ENCODE data around the gene DDB1.

- TF ChIP-seq PLRG1 (conservative IDR thresholded peaks at IDR 0.05) (no peak), POLR2A (IDR thresholded peaks at IDR 0.05; ENCODE audit: insufficient read depth in 1 of 2, low read depth in 2 of 2, low read length in 2 of 2) (no peak; a peak in 1 of 4 replicates), TAF1 (CRISPR knock-in tag; IDR thresholded peaks at IDR 0.05) (no peak), TAF15 (IDR thresholded peaks at IDR 0.05; ENCODE audit: low read depth, low read length, poor library complexity, severe bottlenecking) (no peak), CTCF (CRISPR knock-in tag; IDR thresholded peaks at IDR 0.05) (no peak), STAG1 (CRISPR knock-in tag; IDR thresholded peaks at IDR 0.05) (no peak), HMG20B (CRISPR knock-in tag; conservative IDR thresholded peaks at IDR 0.05) (no peak), FOXM1 (CRISPR knock-in tag; IDR thresholded peaks at IDR 0.05) (no peak)
Measured at GRCh38 chr11:61350803-61351202, 17.9 kb upstream of the DDB1 start.
